HuH-7.5 (cell line): ENCODE data around the gene SAMD10.
A peak's percentile ranks its signal among the peaks of the same experiment; 100 is the strongest.
"Not testable (repeated sequence)": the region's sequence is repeated elsewhere in the genome, so short reads cannot be mapped to it uniquely, and the experiment has no call there.

ENCODE experiments used
- DNase-seq: peaks from one replicate; pipeline ENCODE4 v3.0.0; 2011; ENCODE audit warnings: low spot score

Gene SAMD10

DNA sequence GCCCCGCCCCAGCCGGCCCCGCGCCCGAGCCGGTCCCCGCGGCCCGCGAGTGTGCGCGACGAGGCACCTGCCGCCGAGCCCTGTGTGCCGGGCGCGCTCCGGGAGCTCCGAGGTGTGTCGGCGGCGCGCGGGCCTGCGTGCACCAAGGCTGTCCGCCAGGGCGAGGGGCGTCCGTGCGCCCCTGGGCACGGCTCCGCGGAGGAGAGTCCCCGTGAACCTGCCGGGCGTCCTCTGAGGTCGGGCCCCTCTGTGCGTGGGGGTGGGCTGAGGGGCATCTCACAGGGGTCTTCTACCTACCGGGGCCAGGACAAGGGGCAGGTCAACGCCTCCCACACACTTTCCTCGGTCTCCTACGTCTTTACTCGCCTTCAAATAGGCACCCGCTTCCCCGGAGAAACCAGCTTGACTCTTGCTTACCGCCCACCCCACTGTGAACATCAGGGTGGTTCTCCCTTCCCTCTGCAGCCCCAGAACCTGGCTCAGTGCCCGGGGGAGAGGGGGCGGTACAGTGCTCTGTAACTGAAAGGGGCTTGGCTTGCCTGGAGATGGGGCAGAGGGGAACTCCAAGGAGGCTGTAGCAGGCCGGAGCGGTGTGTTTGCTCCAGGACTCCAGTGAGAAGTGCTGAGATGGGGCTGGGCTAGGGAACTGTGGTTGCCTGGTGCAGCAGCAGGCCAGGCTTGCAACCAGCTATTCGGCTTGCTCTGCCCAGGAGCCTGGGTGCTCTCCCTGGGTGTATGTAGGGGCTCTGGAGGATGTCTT lies at the start of gene SAMD10:
Gene SAMD10, minus strand, starts transcription at position 86 of the 760 bp plus-strand sequence. CDS start 175 bp downstream, outside the sequence.
- peak; percentile 83 for DNase-seq

DNA sequence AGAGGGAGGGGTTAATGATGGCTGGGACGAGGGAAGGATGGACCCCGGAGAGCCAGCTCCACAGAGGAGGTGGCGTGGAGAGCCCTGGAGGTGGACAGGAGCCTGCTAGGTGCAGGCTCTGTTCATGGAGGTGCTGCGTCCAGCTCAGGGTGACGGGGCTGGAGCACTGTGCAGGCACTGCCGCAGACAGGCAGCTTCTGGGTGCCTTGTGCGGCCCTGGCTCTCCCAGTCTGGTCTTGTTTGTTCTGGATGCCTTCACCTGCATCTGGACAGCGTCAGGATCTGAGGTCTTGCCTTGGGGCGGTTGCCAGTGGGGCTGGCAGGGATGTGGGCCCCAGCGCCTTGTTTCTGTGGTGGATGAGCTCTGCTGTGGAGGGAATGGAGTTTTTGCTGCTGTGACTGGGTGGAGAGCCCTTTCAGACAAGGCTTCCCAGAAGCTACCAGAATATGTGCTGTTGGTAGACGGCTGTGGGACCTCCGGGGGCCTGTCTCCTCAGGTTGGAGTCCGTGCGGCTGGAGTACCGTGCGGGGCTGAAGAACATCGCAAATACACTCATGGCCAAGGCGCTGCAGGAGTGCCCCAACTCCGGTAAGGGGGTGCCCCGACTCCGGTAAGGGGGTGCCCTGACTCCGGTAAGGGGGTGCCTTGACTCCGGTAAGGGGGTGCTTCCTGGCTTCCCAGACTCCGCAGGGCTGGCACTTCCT lies 48.7 kb upstream of the SAMD10 start:
- DNase-seq = no peak

DNA sequence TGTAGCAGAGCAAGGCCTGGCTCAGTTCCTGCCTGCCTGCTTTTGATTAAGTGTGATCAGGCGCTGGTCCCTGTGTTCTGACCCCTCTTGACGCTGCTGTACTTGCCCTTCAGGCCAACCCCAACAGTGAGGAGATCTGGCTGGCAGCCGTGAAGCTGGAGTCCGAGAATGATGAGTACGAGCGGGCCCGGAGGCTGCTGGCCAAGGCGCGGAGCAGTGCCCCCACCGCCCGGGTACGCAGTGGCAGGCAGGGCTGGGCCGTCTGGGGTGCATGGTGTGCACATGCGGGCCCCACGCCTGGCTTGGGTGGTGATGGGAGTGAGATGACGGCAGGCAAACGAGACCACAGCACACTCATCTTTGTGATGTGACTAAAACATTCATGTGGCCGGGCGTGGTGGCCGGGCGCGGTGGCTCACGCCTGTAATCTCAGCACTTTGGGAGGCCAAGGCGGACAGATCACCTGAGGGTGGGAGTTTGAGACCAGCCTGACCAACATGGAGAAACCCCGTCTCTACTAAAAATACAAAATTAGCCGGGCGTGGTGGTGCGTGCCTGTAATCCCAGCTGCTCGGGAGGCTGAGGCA lies 46.5 kb upstream of the SAMD10 start:
- no peak for DNase-seq

DNA sequence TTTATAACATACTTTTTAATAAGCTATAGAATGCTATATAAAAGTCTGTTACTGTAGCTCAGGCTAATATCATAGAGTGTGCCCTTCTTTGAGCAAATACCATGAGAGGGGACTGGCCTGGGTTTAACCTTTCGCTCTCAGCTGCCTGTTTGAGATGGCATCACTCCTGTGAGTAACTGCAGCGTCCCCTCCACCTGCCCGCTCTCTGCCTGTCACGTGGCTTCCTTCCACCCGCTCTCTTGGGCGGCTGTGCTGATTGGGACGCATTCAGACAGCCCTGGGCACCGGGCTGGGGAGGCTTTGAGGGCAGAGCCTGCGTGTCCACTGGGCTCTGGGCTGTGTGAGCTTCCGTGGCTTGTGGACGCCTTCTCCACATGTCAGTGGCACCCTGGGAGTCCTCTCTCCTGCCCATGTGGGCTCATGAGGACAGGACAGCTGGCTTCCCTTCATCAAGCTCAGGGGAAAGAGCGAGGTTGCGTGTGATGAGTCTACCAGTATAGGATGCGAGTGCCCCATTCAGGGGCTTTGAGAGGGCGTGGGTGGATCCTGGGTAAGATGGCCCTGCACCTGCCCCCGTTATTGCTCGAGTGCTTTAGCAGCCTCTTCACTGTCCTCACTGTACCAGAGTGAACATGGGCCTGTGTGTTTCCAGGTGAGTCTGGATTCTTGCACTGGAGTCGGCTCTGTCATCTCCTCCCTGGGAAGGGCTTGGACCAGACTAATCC lies 45.8 kb upstream of the SAMD10 start:
- DNase-seq = no peak

DNA sequence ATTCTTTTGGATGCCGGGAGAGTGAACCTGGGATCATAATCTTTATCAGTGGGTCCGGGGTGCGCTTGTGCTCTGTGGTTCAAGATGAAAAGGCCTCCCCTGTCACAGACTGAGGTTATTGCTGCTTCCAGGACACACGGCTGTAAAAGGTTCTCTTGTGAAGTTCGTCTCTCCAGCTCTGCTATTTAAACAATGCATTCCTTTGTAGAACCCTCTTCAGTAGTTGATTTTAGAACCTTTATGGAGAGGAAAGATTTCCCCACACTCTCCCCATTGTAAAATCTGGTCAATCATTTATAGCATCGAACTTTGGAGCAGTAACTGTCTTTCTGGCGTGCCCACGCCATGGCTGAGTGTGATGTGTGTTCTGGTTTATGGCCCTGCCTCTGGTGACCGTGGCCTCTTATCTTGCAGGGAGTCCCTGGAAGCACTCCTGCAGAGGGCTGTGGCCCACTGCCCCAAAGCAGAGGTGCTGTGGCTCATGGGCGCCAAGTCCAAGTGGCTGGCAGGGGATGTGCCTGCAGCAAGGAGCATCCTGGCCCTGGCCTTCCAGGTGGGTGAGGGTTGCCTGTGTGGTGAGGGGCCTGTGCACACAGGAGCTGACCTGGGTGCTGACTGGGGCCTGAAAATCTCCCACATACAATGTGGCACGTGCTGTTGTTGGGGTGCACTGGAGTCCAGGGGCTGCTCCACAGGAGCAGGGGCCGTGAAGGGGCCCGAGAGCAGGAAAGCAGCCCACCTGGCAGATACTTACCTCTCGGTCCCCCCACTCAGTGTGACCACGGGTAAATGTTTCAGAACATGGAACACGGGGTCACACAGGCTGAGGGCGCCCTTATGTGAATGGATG lies 44.9 kb upstream of the SAMD10 start:
- peak; percentile 86 for DNase-seq

DNA sequence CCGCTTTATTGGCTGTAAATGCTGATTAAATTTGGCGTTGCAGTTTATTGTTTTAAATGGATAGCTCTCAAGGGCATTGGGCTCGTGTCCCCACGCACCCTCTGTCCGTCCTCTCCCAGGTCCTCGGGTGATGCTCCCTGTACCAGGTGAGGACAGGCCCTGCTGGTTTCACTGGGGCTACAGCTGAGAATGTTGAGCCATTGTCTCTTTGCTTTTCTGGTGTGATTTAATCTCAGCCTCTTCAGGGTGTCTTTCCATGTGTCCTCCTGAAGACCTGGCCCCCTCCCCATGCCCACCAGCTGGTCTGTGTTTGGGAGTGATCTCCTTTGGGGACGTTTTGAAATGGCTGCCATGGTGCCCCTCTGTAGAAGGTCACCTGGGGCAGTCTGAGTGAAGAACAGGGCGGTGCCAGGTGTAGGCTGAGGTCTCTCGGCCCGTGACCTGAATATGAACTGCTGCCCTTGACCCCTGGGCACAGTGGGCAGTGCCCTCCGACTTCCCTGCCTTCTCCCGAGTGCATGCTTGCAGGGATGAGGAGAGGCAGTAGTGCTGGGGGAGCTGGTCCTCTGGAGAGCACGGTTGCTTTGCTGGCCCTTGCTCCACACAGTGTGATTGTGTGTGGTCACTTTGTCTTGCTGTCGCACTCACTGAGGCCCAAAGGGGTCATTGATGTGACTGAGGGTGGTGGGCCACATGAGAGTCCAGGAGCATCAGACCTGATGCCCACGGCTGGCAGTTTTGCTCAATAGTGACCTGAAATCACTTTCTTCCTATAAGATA lies 44.1 kb upstream of the SAMD10 start:
- no peak for DNase-seq

DNA sequence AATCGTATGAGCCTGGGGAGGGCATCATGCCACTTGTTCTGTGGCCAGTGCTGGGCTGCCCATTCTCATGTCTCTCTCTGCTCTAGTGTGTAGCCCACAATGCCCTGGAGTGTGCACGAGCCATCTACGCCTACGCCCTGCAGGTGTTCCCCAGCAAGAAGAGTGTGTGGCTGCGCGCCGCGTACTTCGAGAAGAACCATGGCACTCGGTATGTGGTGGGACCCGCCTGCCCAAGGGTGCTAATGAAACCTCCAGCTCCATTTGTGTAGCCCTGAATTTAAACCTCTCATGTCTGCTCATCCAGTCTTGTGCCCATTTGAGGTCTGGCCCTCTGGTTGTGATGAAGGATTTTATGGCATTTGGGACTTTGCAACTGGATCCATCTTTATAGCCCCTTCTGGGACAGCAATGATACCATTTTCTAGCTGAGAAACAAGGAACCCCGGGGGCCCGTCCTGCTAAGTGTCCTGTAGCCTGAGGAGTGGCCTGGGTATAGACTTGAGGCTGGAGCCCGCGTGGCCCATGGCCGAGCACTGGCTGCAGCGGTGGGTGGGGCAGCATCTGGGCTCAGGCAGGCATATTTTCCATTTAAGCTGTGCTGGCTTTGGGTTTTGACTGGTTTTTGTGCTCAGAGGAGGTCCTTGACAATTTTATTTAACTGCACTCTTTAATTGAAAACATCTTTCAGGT lies 43.4 kb upstream of the SAMD10 start:
- DNase-seq = no peak

DNA sequence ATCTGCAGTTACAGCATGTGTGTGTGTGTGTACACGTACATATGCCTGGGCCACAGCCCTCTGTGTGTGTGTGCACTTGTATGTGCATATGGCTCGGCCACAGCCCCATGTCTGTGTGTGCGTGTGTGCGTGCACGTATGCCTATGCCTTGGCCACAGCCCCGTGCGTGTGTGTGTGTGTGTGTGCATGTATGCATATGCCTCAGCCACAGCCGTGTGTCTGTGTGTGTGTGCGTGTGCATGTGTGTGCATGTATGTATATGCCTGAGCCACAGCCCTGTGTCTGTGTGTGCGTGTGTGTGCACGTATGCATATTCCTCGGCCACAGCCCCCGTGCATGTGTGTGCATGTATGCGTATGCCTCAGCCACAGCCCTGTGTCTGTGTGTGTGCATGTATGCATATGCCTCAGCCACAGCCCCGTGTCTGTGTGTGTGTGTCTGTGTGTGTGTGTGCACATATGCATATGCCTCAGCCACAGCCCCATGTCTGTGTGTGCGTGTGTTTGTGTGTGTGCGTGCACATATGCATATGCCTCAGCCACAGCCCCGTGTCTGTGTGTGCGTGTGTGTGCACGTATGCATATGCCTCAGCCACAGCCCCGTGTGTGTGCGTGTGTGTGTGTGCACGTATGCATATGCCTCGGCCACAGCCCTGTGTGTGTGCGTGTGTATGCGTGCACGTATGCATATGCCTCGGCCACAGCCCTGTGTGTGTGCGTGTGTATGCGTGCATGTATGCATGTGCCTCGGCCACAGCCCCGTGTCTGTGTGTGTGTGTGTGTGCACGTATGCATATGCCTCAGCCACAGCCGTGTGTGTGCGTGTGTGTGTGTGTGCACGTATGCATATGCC lies 41.9 kb upstream of the SAMD10 start:
- no peak for DNase-seq

DNA sequence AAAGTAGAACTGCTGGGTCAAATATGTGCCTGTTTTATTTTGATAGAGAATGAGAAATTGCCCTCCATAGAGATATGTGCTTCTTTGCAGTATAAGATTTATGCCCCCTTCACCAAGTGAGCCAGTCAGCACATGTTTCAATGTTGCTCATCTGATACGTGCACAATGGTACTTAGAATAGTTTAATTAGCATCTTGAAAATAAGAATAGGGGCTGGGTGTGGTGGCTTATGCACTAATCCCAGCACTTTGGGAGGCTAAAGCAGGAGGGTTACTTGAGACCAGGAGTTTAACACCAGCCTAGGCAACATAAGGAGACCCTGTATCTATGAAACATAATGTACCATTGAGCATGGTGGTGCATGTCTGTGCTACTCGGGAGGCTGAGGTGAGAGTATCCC lies 36.2 kb upstream of the SAMD10 start:
- no peak for DNase-seq

DNA sequence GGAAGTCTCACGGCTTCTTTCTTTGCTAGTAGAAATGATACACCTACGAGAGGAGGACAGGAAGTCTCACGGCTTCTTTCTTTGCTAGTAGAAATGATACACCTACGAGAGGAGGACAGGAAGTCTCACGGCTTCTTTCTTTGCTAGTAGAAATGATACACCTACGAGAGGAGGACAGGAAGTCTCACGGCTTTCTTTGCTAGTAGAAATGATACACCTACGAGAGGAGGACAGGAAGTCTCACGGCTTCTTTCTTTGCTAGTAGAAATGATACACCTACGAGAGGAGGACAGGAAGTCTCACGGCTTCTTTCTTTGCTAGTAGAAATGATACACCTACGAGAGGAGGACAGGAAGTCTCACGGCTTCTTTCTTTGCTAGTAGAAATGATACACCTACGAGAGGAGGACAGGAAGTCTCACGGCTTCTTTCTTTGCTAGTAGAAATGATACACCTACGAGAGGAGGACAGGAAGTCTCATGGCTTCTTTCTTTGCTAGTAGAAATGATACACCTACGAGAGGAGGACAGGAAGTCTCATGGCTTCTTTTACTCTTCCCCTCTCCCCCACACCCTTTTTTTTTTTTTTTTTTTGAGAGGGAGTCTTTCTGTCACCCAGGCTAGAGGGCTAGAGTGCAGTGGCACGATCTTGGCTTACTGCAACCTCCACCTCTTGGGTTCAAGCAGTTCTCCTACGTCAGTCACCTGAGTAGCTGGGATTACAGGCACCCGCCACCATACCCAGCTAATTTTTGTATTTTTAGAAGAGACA lies 33.1 kb upstream of the SAMD10 start:
- DNase-seq = not testable (repeated sequence)

DNA sequence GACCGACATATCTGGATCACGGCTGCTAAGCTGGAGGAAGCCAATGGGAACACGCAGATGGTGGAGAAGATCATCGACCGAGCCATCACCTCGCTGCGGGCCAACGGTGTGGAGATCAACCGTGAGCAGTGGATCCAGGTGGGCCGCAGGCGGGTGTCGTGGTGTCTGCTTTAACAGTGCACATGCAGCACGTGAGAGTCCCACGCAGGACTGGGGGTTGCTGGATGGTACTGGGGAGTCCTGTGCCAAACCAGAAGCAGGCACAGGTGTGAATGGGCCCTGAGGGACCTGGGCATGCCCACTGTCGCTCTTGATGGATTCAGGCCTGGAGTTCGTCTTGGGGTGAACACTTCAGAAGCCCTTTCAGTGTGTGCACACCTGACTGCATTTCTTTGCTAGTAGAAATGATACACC lies 31.9 kb upstream of the SAMD10 start:
- DNase-seq = no peak

DNA sequence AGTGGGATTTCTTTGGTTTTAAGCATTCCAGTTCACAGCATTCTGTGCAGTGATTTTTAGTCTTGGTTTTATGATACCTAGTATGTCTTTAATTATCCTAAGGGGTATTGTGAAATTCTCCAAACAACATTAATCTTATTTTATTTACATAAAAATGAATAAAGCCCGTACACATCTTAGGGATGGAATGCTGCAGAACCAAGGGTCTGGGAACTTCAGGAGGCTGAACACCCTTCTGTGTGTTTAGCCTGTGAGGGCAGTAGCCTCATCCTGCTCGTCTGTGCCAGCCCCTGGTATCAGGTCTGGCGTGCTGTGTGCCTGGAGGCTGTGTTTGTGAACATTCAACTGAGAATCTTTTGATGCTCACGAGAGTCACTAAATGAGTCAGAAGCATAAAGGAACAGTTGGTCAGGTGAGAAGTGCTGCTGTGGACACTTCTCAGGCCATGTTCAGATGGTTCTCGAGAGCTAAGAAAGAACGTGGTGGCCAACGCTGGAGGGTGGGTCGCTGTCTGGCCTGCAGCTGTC lies 31.3 kb upstream of the SAMD10 start:
- no peak for DNase-seq

DNA sequence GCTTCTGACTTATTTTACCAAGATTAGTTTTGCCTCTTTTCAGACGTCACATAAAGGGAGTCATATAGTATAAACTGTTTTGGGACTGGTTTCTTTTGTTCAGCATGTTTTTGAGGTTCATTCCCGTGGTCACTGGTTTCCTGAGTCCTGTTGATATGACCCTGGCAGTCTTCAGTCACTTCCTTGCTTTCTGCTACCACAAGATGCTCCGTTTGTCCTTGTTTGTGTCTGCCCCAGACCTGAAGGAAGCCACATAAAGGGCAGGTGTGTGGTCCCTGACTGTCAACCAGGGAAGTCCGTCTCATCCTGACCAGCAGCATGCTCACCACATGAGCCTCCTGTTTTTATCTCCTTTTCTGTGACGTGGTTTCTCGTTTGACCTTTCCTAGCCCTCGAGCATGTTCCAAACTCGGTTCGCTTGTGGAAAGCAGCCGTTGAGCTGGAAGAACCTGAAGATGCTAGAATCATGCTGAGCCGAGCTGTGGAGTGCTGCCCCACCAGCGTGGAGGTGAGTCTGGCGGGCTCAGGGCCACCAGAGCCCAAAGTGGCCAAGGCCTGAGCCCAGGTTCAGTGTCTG lies 30.5 kb upstream of the SAMD10 start:
- no peak for DNase-seq

DNA sequence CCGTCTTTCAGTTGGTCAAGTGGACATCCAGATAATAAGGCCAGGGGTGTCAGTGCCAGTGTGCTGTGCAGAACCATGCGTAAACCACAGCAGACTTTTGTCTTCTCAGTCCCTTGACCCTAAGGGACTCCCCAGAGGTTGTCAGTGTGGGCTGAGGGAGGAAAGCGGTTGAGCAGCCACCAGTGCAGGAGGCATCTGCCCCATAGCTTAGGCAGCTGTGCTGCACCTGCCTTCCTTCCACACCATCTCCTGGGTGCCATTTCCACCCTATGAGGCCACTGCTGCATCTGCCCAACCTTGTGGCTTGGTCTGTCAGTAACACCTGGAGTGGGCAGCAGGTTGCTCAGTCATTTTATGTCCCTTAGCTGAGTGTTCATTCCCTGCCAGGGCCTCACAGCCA lies 27.5 kb upstream of the SAMD10 start:
- DNase-seq = no peak

DNA sequence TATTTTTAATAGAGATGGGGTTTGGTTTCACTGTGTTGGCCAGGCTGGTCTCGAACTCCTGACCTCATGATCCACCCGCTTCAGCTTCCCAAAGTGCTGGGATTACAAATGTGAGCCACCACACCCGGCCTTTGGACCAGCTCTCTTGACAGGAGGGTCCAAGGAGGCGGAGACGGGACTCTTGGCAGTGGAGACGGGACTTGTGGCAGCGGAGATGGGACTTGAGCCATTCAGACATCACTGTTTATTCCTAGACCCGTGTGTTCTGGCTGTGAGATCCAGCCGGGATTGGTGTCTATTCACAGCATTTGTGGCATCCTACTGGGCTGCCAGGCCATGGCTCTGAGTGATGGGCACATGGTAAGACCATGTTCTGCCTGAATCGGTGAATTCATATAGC lies 27.0 kb upstream of the SAMD10 start:
- DNase-seq = no peak

DNA sequence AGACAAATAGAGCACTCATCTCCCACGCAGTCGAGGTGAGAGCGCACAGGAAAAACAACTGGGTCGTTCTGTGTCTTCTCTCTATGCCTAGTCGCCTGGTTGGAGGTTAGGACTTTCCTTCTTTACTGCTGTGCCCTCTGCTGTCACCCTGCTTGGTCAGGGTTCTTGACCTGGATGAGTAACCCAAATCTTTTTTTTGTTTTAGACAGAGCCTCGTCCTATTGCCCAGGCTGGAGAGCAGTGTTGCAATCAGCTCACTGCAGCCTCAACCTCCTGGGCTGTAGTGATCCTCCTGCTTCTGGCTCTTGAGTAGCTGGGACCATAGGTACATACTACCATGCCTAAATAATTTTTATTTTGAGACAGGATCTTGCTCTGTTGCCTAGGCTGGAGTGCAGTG lies 26.0 kb upstream of the SAMD10 start:
- DNase-seq = no peak

DNA sequence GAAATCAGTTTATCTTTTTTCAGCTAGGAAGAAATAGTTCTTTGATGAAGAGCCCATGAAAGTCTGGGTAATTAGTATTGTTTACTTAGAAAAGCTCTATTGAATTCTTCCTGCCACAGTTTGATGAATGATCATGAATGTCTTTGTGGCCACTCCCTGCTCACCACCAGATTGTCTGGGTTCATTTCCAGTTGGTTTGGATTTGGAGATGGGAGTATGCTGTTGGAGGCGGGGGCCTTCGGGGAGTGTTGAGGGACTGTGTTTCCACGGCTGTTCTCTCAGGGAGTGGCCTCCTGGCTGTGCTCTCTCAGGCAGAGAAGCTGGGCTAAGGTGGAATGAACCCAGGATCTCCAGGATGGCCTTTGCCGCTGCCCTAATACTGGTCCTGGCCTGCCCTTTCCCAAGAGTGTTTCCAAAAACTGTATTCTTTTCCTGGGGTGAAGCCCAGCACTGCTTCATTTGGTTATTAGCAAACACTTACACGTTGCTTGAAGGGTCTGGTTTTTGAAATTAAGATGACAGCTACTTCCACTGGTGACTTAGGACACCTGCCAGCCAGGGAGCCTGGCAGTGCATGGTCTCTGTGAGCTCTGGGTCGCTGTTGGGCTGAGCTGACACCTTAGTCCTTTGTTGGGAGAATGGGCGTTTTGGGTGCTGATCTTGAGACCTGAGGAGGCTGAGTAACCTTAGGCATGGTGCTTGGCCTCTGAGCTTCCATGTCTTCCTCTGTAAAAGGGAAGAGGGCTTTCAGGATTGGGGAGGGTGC lies 24.7 kb upstream of the SAMD10 start:
- DNase-seq = no peak
